HepG2 (cell line): ENCODE measurements around the gene LAMC3. TPM values are rescaled to one million over a fixed set of nuclear protein-coding genes. Genes with fewer than 3 reads are reported as not detected.

Experiments used
- FOXK2 ChIP-seq: fragments of 450-650 bp; IDR thresholded peaks from 2 replicates; pipeline ENCODE4 v1.6.1; 2016
- KAT2B ChIP-seq: fragments of 150-350 bp; IDR thresholded peaks from 2 replicates; pipeline ENCODE4 v1.6.1; 2014; ENCODE audit warnings: low read depth, low read length, borderline replicate concordance
- MIXL1 ChIP-seq: IDR thresholded peaks from 2 replicates; pipeline ENCODE4 v1.6.1; 2016
- NFATC3 ChIP-seq: sonication (generic); formaldehyde crosslinking; IDR thresholded peaks from 2 replicates; pipeline ENCODE4 v1.5.1; 2020; ENCODE audit warnings: mild to moderate bottlenecking, missing genetic modification reagents
- SRSF4 ChIP-seq: fragments of 200-400 bp; formaldehyde crosslinking; IDR thresholded peaks from one replicate; pipeline ENCODE4 v1.6.1; 2018; ENCODE audit warnings: mild to moderate bottlenecking, low read depth, low read length, moderate library complexity; ENCODE audit not compliant: poor library complexity, severe bottlenecking
- ZNF484 ChIP-seq: sonication (generic); formaldehyde crosslinking; IDR thresholded peaks from 2 replicates; pipeline ENCODE4 v1.5.1; 2020; ENCODE audit warnings: mild to moderate bottlenecking, low read depth, missing genetic modification reagents, borderline replicate concordance
- ZNF674 ChIP-seq: sonication (generic); formaldehyde crosslinking; IDR thresholded peaks from 2 replicates; pipeline ENCODE4 v1.5.0; 2020; ENCODE audit warnings: low read depth, mild to moderate bottlenecking, missing genetic modification reagents
- ZNF775 ChIP-seq: sonication (generic); formaldehyde crosslinking; IDR thresholded peaks from 2 replicates; pipeline ENCODE4 v1.4.0; 2020; ENCODE audit warnings: missing genetic modification reagents, mild to moderate bottlenecking, moderate library complexity, borderline replicate concordance
- ZSCAN21 ChIP-seq: sonication (generic); formaldehyde crosslinking; IDR thresholded peaks from 2 replicates; pipeline ENCODE4 v1.8.0; 2022; ENCODE audit warnings: mild to moderate bottlenecking, missing genetic modification reagents, moderate library complexity, borderline replicate concordance
- polyA plus RNA-seq, 8 experiments: library from polyadenylated mRNA; depleted of rRNA in 3 of 8; stranded (reverse) in 7 of 8; unstranded in 1 of 8; fragments of >200 nt; fragmentation: Illumina TruSeq in 4 of 8; extraction: Trizol in 4 of 8; gene quantifications; 2 replicates each; pipeline versions ENCODE4 v1.2.1 to v1.2.3, GENCODE V29; 2011 to 2016; ENCODE audit warnings: low read depth in 4 of 8, missing spikeins in 1 of 8, mixed read lengths in 1 of 8; ENCODE audit not compliant: insufficient read depth in 1 of 8
- total RNA-seq, 5 experiments: library from RNA; depleted of rRNA; stranded (reverse); fragments of >200 nt; fragmentation: Illumina TruSeq; extraction: Trizol; gene quantifications; 2 replicates each; pipeline ENCODE4 v1.2.3, GENCODE V29; 2016; ENCODE audit warnings: low read depth in 1 of 5
- TF ChIP-seq, protein P1 (sequence below): sonication (generic); formaldehyde crosslinking; IDR thresholded peaks from 2 replicates; pipeline ENCODE4 v1.8.0; 2023; ENCODE audit warnings: mild to moderate bottlenecking, missing genetic modification reagents
- TF ChIP-seq, protein P2 (sequence below): sonication (generic); formaldehyde crosslinking; IDR thresholded peaks from 2 replicates; pipeline ENCODE4 v1.5.1; 2020; ENCODE audit warnings: mild to moderate bottlenecking, missing genetic modification reagents
- TF ChIP-seq, protein P3 (sequence below), 2 experiments: sonication (generic) in 1 of 2; formaldehyde crosslinking in 1 of 2; IDR thresholded peaks; 2 replicates each; pipeline versions ENCODE4 v1.6.1 to v1.9.0; 2014 to 2022; ENCODE audit warnings: antibody characterized with exemption in 1 of 2, borderline replicate concordance in 1 of 2, inconsistent platforms in 1 of 2, low read depth in 1 of 2, missing genetic modification reagents in 1 of 2
- TF ChIP-seq, protein P4 (sequence below): sonication (generic); formaldehyde crosslinking; IDR thresholded peaks from 2 replicates; pipeline ENCODE4 v1.8.1; 2023; ENCODE audit warnings: mild to moderate bottlenecking, missing genetic modification reagents, borderline replicate concordance
- TF ChIP-seq, protein P5 (sequence below): sonication (generic); formaldehyde crosslinking; IDR thresholded peaks from 2 replicates; pipeline ENCODE4 v1.4.0; 2020; ENCODE audit warnings: missing genetic modification reagents, borderline replicate concordance

LAMC3 gene
- total and polyA plus RNA-seq, 2 of the 13 experiments (the other 11 are each of a cell fraction or from before 2014, with no cell fraction given): 0.07 to 0.57 TPM

DNA sequence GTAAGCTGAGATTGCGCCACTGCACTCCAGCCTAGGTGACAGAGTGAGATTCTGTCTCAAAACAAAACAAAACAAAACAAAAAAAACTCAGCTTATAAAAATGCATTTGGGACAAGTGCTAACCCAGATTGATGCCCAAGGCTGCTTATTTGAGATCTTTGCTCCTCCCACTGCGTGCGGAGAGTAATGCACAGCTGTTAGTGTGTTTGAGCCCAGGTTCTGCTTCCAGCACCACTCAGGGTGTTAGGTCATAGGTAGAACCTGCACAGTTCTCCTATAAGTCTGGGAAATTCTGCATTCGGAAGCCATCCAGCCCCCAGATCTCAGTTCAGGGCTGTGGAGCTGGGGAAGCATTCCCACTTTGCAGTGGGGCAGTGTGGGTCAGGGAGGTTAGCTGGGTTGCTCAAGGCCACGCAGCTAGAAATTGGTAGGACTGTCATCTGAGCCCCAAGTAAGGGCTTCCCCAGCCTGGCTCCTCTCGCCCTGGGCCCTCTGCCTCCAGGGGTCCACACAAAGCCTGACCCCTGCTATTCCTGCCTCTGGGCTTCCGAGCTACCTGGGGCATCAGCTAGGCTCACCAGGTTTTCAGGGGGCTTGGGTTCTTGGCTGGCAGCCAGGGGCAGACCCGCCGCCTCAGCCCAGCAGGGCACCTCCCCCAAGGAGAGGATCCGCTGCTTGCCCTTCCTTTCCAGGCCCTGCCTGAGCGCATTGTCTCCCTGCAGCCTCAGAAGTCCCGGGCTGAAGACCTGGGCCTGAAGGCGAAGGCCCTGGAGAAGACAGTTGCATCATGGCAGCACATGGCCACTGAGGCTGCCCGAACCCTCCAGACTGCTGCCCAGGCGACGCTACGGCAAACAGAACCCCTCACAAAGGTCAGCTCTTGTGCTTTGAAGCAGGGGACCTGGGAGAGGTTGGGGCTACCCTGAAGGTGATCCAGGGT lies 69.7 kb downstream of the LAMC3 start (continued):
- TF ChIP-seq, protein P1, sequence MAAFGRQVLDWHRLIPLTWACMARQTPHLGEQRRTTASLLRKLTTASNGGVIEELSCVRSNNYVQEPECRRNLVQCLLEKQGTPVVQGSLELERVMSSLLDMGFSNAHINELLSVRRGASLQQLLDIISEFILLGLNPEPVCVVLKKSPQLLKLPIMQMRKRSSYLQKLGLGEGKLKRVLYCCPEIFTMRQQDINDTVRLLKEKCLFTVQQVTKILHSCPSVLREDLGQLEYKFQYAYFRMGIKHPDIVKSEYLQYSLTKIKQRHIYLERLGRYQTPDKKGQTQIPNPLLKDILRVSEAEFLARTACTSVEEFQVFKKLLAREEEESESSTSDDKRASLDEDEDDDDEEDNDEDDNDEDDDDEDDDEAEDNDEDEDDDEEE (CRISPR knock-in tag): no peak
- no peak for TF ChIP-seq NFATC3
- TF ChIP-seq ZNF674 (CRISPR knock-in tag): no peak
- no peak for TF ChIP-seq FOXK2
- TF ChIP-seq, protein P2, sequence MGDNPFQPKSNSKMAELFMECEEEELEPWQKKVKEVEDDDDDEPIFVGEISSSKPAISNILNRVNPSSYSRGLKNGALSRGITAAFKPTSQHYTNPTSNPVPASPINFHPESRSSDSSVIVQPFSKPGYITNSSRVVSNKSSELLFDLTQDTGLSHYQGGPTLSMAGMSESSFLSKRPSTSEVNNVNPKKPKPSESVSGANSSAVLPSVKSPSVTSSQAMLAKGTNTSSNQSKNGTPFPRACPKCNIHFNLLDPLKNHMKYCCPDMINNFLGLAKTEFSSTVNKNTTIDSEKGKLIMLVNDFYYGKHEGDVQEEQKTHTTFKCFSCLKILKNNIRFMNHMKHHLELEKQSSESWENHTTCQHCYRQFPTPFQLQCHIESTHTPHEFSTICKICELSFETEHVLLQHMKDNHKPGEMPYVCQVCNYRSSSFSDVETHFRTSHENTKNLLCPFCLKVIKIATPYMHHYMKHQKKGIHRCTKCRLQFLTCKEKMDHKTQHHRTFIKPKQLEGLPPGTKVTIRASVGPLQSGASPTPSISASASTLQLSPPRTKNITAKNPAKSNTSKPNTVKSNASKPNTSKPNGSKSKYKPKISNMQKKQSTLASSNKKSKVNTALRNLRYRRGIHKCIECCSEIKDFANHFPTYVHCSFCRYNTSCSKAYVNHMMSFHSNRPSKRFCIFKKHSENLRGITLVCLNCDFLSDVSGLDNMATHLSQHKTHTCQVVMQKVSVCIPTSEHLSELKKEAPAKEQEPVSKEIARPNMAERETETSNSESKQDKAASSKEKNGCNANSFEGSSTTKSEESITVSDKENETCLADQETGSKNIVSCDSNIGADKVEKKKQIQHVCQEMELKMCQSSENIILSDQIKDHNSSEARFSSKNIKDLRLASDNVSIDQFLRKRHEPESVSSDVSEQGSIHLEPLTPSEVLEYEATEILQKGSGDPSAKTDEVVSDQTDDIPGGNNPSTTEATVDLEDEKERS (CRISPR knock-in tag): 0 out of 2 replicates have a peak, but pooled peaks have one; percentile 50
- no peak for TF ChIP-seq SRSF4
- TF ChIP-seq, protein P3, sequence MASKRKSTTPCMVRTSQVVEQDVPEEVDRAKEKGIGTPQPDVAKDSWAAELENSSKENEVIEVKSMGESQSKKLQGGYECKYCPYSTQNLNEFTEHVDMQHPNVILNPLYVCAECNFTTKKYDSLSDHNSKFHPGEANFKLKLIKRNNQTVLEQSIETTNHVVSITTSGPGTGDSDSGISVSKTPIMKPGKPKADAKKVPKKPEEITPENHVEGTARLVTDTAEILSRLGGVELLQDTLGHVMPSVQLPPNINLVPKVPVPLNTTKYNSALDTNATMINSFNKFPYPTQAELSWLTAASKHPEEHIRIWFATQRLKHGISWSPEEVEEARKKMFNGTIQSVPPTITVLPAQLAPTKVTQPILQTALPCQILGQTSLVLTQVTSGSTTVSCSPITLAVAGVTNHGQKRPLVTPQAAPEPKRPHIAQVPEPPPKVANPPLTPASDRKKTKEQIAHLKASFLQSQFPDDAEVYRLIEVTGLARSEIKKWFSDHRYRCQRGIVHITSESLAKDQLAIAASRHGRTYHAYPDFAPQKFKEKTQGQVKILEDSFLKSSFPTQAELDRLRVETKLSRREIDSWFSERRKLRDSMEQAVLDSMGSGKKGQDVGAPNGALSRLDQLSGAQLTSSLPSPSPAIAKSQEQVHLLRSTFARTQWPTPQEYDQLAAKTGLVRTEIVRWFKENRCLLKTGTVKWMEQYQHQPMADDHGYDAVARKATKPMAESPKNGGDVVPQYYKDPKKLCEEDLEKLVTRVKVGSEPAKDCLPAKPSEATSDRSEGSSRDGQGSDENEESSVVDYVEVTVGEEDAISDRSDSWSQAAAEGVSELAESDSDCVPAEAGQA (IDR thresholded peaks at IDR 0.05; ENCODE audit: low read depth): no peak
- TF ChIP-seq, protein P3 (CRISPR knock-in tag; IDR thresholded peaks at IDR 0.05; ENCODE audit: borderline replicate concordance): no peak
- TF ChIP-seq KAT2B: no peak
- no peak for TF ChIP-seq ZSCAN21 (CRISPR knock-in tag)
- TF ChIP-seq, protein P4, sequence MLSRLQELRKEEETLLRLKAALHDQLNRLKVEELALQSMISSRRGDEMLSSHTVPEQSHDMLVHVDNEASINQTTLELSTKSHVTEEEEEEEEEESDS (CRISPR knock-in tag): no peak
- TF ChIP-seq ZNF484: no peak
- TF ChIP-seq ZNF775 (CRISPR knock-in tag): no peak
- TF ChIP-seq MIXL1 (CRISPR knock-in tag): no peak
- TF ChIP-seq, protein P5, sequence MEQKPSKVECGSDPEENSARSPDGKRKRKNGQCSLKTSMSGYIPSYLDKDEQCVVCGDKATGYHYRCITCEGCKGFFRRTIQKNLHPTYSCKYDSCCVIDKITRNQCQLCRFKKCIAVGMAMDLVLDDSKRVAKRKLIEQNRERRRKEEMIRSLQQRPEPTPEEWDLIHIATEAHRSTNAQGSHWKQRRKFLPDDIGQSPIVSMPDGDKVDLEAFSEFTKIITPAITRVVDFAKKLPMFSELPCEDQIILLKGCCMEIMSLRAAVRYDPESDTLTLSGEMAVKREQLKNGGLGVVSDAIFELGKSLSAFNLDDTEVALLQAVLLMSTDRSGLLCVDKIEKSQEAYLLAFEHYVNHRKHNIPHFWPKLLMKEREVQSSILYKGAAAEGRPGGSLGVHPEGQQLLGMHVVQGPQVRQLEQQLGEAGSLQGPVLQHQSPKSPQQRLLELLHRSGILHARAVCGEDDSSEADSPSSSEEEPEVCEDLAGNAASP (CRISPR knock-in tag): peak; percentile 91; the same call in 1 of the 2 replicates
